HepG2 (cell line): ENCODE measurements around the gene RBBP8NL. TPM values are rescaled to one million over a fixed set of nuclear protein-coding genes. Genes with fewer than 3 reads are reported as not detected.
A peak's percentile ranks its signal among the peaks of the same experiment; 100 is the strongest.

Experiments used
- AKAP8 ChIP-seq: sonication (generic); formaldehyde crosslinking; IDR thresholded peaks from 2 replicates; pipeline ENCODE4 v1.5.1; 2020; ENCODE audit warnings: mild to moderate bottlenecking, missing genetic modification reagents
- ATF6 ChIP-seq: sonication (generic); formaldehyde crosslinking; conservative IDR thresholded peaks from 2 replicates; pipeline ENCODE4 v1.4.0; 2020; ENCODE audit warnings: missing genetic modification reagents
- CEBPZ ChIP-seq: IDR thresholded peaks from 2 replicates; pipeline ENCODE4 v1.6.1; 2012; ENCODE audit warnings: low read length, improper control_type of control experiment
- EED ChIP-seq: sonication (generic); formaldehyde crosslinking; IDR thresholded peaks from 2 replicates; pipeline ENCODE4 v1.5.0; 2020; ENCODE audit warnings: mild to moderate bottlenecking, missing genetic modification reagents
- HNF1A ChIP-seq, 2 experiments: sonication (generic) in 1 of 2; formaldehyde crosslinking in 1 of 2; IDR thresholded peaks; 2 replicates each; pipeline versions ENCODE4 v1.4.0 to v1.6.1; 2016 to 2020; ENCODE audit warnings: borderline replicate concordance in 1 of 2, low read depth in 1 of 2, mild to moderate bottlenecking in 1 of 2, missing genetic modification reagents in 1 of 2
- HOXA9 ChIP-seq: sonication (generic); formaldehyde crosslinking; IDR thresholded peaks from 2 replicates; pipeline ENCODE4 v1.8.1; 2022; ENCODE audit warnings: missing genetic modification reagents, mild to moderate bottlenecking, moderate library complexity, borderline replicate concordance
- KDM4B ChIP-seq: sonication (generic); formaldehyde crosslinking; IDR thresholded peaks from 2 replicates; pipeline ENCODE4 v1.4.0; 2020; ENCODE audit warnings: missing genetic modification reagents
- THAP9 ChIP-seq: sonication (generic); formaldehyde crosslinking; IDR thresholded peaks from 2 replicates; pipeline ENCODE4; 2020; ENCODE audit warnings: missing genetic modification reagents, mild to moderate bottlenecking, borderline replicate concordance
- ZBTB14 ChIP-seq: sonication (generic); formaldehyde crosslinking; IDR thresholded peaks from 2 replicates; pipeline ENCODE4 v1.4.0; 2020; ENCODE audit warnings: missing genetic modification reagents
- ZNF276 ChIP-seq: sonication (generic); formaldehyde crosslinking; IDR thresholded peaks from 2 replicates; pipeline ENCODE4 v1.4.0; 2020; ENCODE audit warnings: mild to moderate bottlenecking, low read depth, missing genetic modification reagents
- polyA plus RNA-seq, 8 experiments: library from polyadenylated mRNA; depleted of rRNA in 3 of 8; stranded (reverse) in 7 of 8; unstranded in 1 of 8; fragments of >200 nt; fragmentation: Illumina TruSeq in 4 of 8; extraction: Trizol in 4 of 8; gene quantifications; 2 replicates each; pipeline versions ENCODE4 v1.2.1 to v1.2.3, GENCODE V29; 2011 to 2016; ENCODE audit warnings: low read depth in 4 of 8, missing spikeins in 1 of 8, mixed read lengths in 1 of 8; ENCODE audit not compliant: insufficient read depth in 1 of 8
- total RNA-seq, 5 experiments: library from RNA; depleted of rRNA; stranded (reverse); fragments of >200 nt; fragmentation: Illumina TruSeq; extraction: Trizol; gene quantifications; 2 replicates each; pipeline ENCODE4 v1.2.3, GENCODE V29; 2016; ENCODE audit warnings: low read depth in 1 of 5

RBBP8NL gene
- total and polyA plus RNA-seq, 2 of the 13 experiments (the other 11 are each of a cell fraction or from before 2014, with no cell fraction given) = 0.69 to 0.86 TPM

GRCh38 chr20:62407221-62407992 lies 19.9 kb downstream of the RBBP8NL start, which contains the start of gene CABLES2 (continued):
- peak; percentile 74 for TF ChIP-seq THAP9 (CRISPR knock-in tag)
- TF ChIP-seq HOXA9 = no peak
- no peak for TF ChIP-seq HNF1A (IDR thresholded peaks at IDR 0.05; ENCODE audit: low read depth)
- peak; percentile 80; the same call in 1 of the 2 replicates for TF ChIP-seq HNF1A (CRISPR knock-in tag; IDR thresholded peaks at IDR 0.05; ENCODE audit: borderline replicate concordance)
- peak; percentile 48 for TF ChIP-seq KDM4B (CRISPR knock-in tag)
- peak; percentile 88 for TF ChIP-seq AKAP8 (CRISPR knock-in tag)
- peak; percentile 89 for TF ChIP-seq EED (CRISPR knock-in tag)
- no peak for TF ChIP-seq CEBPZ
- TF ChIP-seq ATF6 = peak; percentile 72; the same call in 1 of the 2 replicates
- TF ChIP-seq ZBTB14 (CRISPR knock-in tag) = peak; percentile 93
- TF ChIP-seq ZNF276 = peak; percentile 82
